Retinal pigment epithelial cell (primary cell): ENCODE data around the gene RHBDD1.

Source experiments
- DNase-seq: peaks from one replicate; pipeline ENCODE4 v3.0.0-alpha.2; 2010; ENCODE audit warnings: low read depth
- H3K4me3 ChIP-seq: 2 replicates; pipeline ENCODE4 v1.5.1; 2011; ENCODE audit warnings: mild to moderate bottlenecking, low read length, control low read depth, moderate library complexity
- CTCF ChIP-seq: conservative IDR thresholded peaks from 2 replicates; pipeline ENCODE4 v1.5.1; 2011; ENCODE audit warnings: low read depth, low read length, control low read depth, inconsistent platforms

The RHBDD1 gene

GRCh38 chr2:226847511-226847910, 11.7 kb downstream of the RHBDD1 start:
- H3K4me3 ChIP-seq, result no peak overlapping the region
- no peak for DNase-seq
- TF ChIP-seq CTCF, result no peak

DNA sequence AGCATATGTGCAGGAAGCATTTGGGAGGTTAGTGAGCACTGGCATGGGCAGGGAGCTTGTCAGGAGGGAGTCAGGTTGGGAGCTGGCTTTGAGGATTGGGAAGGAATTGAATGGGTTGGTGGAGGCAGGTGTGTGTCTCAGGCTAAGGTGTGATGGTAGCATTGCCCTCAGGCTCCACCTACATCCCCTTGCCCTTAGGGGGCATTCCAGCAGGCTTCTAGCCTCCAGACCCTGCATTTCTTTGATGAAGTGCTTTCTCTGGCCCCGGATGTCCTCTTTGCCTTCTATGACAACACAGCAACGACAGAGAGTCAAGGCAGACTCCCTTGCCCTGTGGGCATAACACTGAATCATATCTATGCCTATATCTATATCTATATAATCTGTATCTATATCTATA, 13.5 kb downstream of the RHBDD1 start:
- H3K4me3 ChIP-seq, result no peak overlapping the region
- no peak for TF ChIP-seq CTCF
- no peak for DNase-seq

DNA sequence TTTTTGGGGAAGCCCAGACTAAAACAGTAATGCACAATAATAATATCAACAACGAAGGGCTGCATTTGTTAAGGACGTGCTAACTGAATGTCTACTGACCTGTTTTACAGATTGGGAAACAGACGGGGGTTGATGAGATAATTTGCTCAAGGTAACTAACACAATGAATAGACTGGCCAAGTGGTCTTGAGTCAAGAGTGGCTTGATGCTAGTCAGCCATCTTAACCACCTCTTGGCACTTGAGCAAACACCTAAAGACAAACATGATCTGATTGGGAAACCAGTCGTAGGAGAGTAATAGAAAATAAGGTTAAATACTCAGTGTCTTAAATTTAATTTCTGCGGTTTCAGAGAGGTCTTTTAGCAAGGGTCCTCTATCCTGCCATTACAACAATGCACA, 14.2 kb downstream of the RHBDD1 start:
- no peak overlapping the region for H3K4me3 ChIP-seq
- DNase-seq, result no peak
- TF ChIP-seq CTCF, result no peak

- no peak for DNase-seq
- TF ChIP-seq CTCF, result no peak
- no peak overlapping the region for H3K4me3 ChIP-seq
Measured at GRCh38 chr2:226855787-226856186, 19.9 kb downstream of the RHBDD1 start.

DNA sequence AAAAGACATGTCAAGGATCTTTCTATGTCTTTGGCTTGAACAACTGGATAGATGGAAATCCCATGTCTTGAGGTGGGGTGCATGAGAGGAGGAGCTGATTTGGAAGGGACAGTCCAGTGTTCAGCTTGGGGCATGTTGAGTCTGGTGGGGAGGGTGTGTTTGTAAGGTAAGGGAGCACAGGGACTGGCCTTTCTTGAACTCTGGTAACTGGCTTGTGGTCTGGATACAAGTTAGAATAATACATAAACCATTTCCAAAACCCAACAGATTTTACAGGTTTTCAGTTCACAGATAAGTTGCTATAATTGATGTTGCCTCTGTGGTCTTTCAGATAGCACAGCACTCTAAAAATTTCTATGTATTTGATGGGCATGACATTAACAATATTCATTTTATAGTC, 24.2 kb downstream of the RHBDD1 start:
- H3K4me3 ChIP-seq, result no peak overlapping the region
- DNase-seq, result no peak
- TF ChIP-seq CTCF, result no peak

- TF ChIP-seq CTCF, result no peak
- no peak overlapping the region for H3K4me3 ChIP-seq
- no peak for DNase-seq
Measured at GRCh38 chr2:226862623-226863022, 26.8 kb downstream of the RHBDD1 start.

DNA sequence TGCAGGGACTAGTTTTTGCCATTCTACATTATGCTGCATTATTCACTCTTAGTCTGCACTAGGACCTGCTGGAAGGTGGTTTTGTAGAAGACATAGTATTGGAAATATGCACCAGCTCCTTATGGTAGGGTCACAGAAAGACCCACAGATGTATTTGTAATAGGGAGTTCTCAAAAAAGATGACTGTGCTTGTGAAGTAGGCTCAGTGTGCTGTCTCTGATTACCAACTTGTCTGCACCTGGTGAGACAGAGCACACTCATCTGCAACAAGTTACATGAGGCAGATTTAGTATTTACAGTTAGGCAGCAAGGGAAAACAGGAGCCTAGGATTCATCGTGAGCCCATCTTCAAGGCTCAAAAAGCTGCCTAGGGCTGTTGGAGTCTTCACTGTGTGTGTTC, 29.4 kb downstream of the RHBDD1 start:
- no peak overlapping the region for H3K4me3 ChIP-seq
- DNase-seq, result no peak
- no peak for TF ChIP-seq CTCF
